IMR-90 (cell line): ENCODE results near the gene NOTCH2. TPM values are rescaled to one million over a fixed set of nuclear protein-coding genes. Genes with fewer than 3 reads are reported as not detected.

Source experiments
- ATAC-seq: fragments of 200-7000 bp; cut with Tn5 transposase; 2 replicates; pipeline ENCODE4 v1.9.1; 2020; ENCODE audit warnings: low read depth, mild to moderate bottlenecking, moderate library complexity
- BruUV-seq: library from RNA; stranded (reverse); fragments of 400-500 nt; replicated peaks from 2 replicates; lab custom pipeline; 2021; lab: Mats Ljungman, UMichigan
- CTCF ChIA-PET: fragments of 300-600 bp; formaldehyde crosslinking; extraction: SDS; loops from one replicate; lab custom pipeline; 2021; ENCODE audit warnings: antibody characterized with exemption; lab: Yijun Ruan, JAX
- POLR2A ChIA-PET: fragments of 300-600 bp; sonication (Branson Sonifier 250); formaldehyde crosslinking; loops from one replicate; lab custom pipeline; 2022; ENCODE audit warnings: antibody characterized with exemption; ENCODE audit not compliant: unreplicated experiment; lab: Charles Lee
- DNase-seq: peaks from one replicate; pipeline ENCODE4 v3.0.0; 2013
- H2AFZ ChIP-seq: replicated peaks from 2 replicates; pipeline ENCODE3; 2013; ENCODE audit warnings: low read length, mild to moderate bottlenecking; ENCODE audit not compliant: poor library complexity
- H2AK5ac ChIP-seq: 2 replicates; pipeline ENCODE4 v1.6.1; 2013; ENCODE audit warnings: low read depth, low read length, inconsistent platforms
- H2AK9ac ChIP-seq: replicated peaks from 2 replicates; pipeline ENCODE3; 2013; ENCODE audit warnings: mild to moderate bottlenecking, low read depth, low read length, moderate library complexity; ENCODE audit not compliant: poor library complexity
- H2BK120ac ChIP-seq: 2 replicates; pipeline ENCODE4 v1.6.1; 2013; ENCODE audit warnings: low read depth, low read length, inconsistent platforms
- H2BK15ac ChIP-seq: 3 replicates; pipeline ENCODE4 v1.6.1; 2013; ENCODE audit warnings: low read depth, low read length, inconsistent platforms
- H2BK20ac ChIP-seq: 2 replicates; pipeline ENCODE4 v1.6.1; 2013; ENCODE audit warnings: low read depth, mild to moderate bottlenecking, inconsistent platforms, low read length, moderate library complexity
- H2BK5ac ChIP-seq: 2 replicates; pipeline ENCODE4 v1.6.1; 2013; ENCODE audit warnings: mild to moderate bottlenecking, low read depth, low read length, inconsistent platforms; ENCODE audit not compliant: poor library complexity, severe bottlenecking
- H3K14ac ChIP-seq: replicated peaks from 2 replicates; pipeline ENCODE4 v1.6.1; 2013; ENCODE audit warnings: low read depth, low read length, inconsistent platforms
- H3K18ac ChIP-seq: 2 replicates; pipeline ENCODE4 v1.6.1; 2013; ENCODE audit warnings: low read depth, low read length, control low read depth
- H3K23ac ChIP-seq: 2 replicates; pipeline ENCODE4 v1.6.1; 2013; ENCODE audit warnings: low read depth, low read length, inconsistent platforms
- H3K27ac ChIP-seq: 2 replicates; pipeline ENCODE4 v1.5.1; 2013; ENCODE audit warnings: mild to moderate bottlenecking, control low read depth, low read length; ENCODE audit not compliant: insufficient read depth
- H3K27me3 ChIP-seq: 2 replicates; pipeline ENCODE4 v1.6.1; 2013; ENCODE audit warnings: low read length; ENCODE audit not compliant: control insufficient read depth, insufficient read depth
- H3K36me3 ChIP-seq: 2 replicates; pipeline ENCODE4 v1.6.1; 2013; ENCODE audit warnings: low read length, mixed read lengths; ENCODE audit not compliant: control insufficient read depth, insufficient read depth
- H3K4ac ChIP-seq: 2 replicates; pipeline ENCODE4 v1.6.1; 2013; ENCODE audit warnings: low read depth, low read length, inconsistent platforms
- H3K4me1 ChIP-seq: 2 replicates; pipeline ENCODE4 v1.6.1; 2013; ENCODE audit warnings: low read length, mixed read lengths; ENCODE audit not compliant: control insufficient read depth, insufficient read depth
- H3K4me2 ChIP-seq: 2 replicates; pipeline ENCODE4 v1.6.1; 2013; ENCODE audit warnings: low read depth, mild to moderate bottlenecking, control low read depth, low read length, moderate library complexity
- H3K4me3 ChIP-seq: 2 replicates; pipeline ENCODE4 v1.5.1; 2013; ENCODE audit warnings: low read depth, mild to moderate bottlenecking, control low read depth, low read length, moderate library complexity; ENCODE audit not compliant: insufficient read depth
- H3K56ac ChIP-seq: 2 replicates; pipeline ENCODE4 v1.6.1; 2013; ENCODE audit warnings: low read length, inconsistent platforms; ENCODE audit not compliant: insufficient read depth; ENCODE audit errors: extremely low read depth
- H3K79me1 ChIP-seq, 2 experiments: 2 replicates each; pipeline ENCODE4 v1.6.1; 2013; ENCODE audit warnings: low read length in 2 of 2, inconsistent platforms in 1 of 2, low read depth in 1 of 2
- H3K9ac ChIP-seq: 2 replicates; pipeline ENCODE4 v1.6.1; 2013; ENCODE audit warnings: low read depth, low read length, control low read depth
- H3K9me1 ChIP-seq: 2 replicates; pipeline ENCODE4 v1.6.1; 2013; ENCODE audit warnings: low read length, inconsistent platforms; ENCODE audit not compliant: insufficient read depth
- H3K9me3 ChIP-seq: 2 replicates; pipeline ENCODE4 v1.6.1; 2013; ENCODE audit warnings: low read length; ENCODE audit not compliant: control insufficient read depth, insufficient read depth
- H4K20me1 ChIP-seq: 2 replicates; pipeline ENCODE4 v1.6.1; 2013; ENCODE audit warnings: low read length, inconsistent platforms; ENCODE audit not compliant: insufficient read depth
- H4K5ac ChIP-seq: 2 replicates; pipeline ENCODE4 v1.6.1; 2013; ENCODE audit warnings: mild to moderate bottlenecking, low read depth, low read length, control low read depth
- H4K8ac ChIP-seq, 2 experiments: 2 replicates each; pipeline ENCODE4 v1.6.1; 2013; ENCODE audit warnings: low read depth in 2 of 2, low read length in 2 of 2, control low read depth in 1 of 2, inconsistent platforms in 1 of 2
- H4K91ac ChIP-seq: 2 replicates; pipeline ENCODE4 v1.6.1; 2013; ENCODE audit warnings: low read depth, low read length, inconsistent platforms; ENCODE audit not compliant: insufficient read depth
- CHD1 ChIP-seq: IDR thresholded peaks from 2 replicates; pipeline ENCODE4 v1.6.1; 2012; ENCODE audit warnings: low read depth, low read length, improper control_type of control experiment
- RFX5 ChIP-seq: IDR thresholded peaks from 2 replicates; pipeline ENCODE4 v1.8.0; 2012; ENCODE audit warnings: low read depth, mild to moderate bottlenecking, low read length, moderate library complexity
- SMC3 ChIP-seq: fragments of 150-350 bp; IDR thresholded peaks from 2 replicates; pipeline ENCODE4 v1.6.1; 2016; ENCODE audit warnings: low read depth, mild to moderate bottlenecking, antibody characterized with exemption, low read length, moderate library complexity
- WGBS, 2 experiments: methylation state at CpG; one replicate each; pipeline versions ENCODE4 v1.1.5 to v1.1.7; 2013; ENCODE audit warnings: missing lambda C conversion rate in 2 of 2; ENCODE audit not compliant: insufficient read length in 1 of 2; ENCODE audit errors: extremely low coverage in 2 of 2; 5-methylcytosine and 5-hydroxymethylcytosine counted together
- dilution Hi-C: fragments of 300-500 bp; cut with HindIII; formaldehyde crosslinking; loops from one replicate; pipeline ENCODE4 v1.14.3; 2018; ENCODE audit warnings: low sequenced_read_pairs; ENCODE audit not compliant: unreplicated experiment
- in situ Hi-C: fragments of 300-500 bp; cut with MboI; formaldehyde crosslinking; loops from 3 replicates; pipeline ENCODE4 v1.14.3; 2019; ENCODE audit warnings: low sequenced_read_pairs, inconsistent platforms, mixed read lengths
- intact Hi-C: fragments of 100-400 bp; cut with micrococcal nuclease; formaldehyde crosslinking; loops from 2 replicates; pipeline ENCODE4 v1.10.0; 2022
- polyA plus RNA-seq, 3 experiments: library from polyadenylated mRNA; depleted of rRNA; stranded (reverse); fragments of >200 nt; gene quantifications; 2 replicates each; pipeline ENCODE4 v1.2.3, GENCODE V29; 2012; ENCODE audit warnings: low replicate concordance in 1 of 3
- total RNA-seq: library from RNA; depleted of rRNA; stranded (reverse); fragments of >200 nt; gene quantifications from 2 replicates; pipeline ENCODE4 v1.2.3, GENCODE V29; 2012

NOTCH2 gene
- total and polyA plus RNA-seq, 2 of the 4 experiments (the other 2 are of a cell fraction): 40.4 to 131 TPM

- peak overlapping the region; percentile 49; the same call in 1 of the 2 replicates for H3K27ac ChIP-seq
- no peak overlapping the region for H2BK20ac ChIP-seq
- in situ Hi-C loops (no loop called here), dilution Hi-C loops (no loop called here), intact Hi-C loops (no loop called here)
- no peak overlapping the region for H4K8ac ChIP-seq
- POLR2A ChIA-PET: no interaction called here
- H3K4me3 ChIP-seq: no peak overlapping the region
- H3K36me3 ChIP-seq: peaks cover 60% of the 10 kb centered on the region
- H3K79me1 ChIP-seq: peaks cover 0 to 14% of the 10 kb centered on the region in 2 experiments; a peak in 2 of 4 replicates
- DNase-seq (no peak), ATAC-seq (no peak)
- H2BK5ac ChIP-seq: peak overlapping the region; percentile 18
- no TSS peak for BruUV-seq
- no CpG with 5 or more reads among the region's 5 CpGs for WGBS, 2 experiments
- no peaks in the 10 kb centered on the region for H3K9me3 ChIP-seq
- no peak for TF ChIP-seq CHD1
- TF ChIP-seq RFX5: no peak
- TF ChIP-seq SMC3: no peak
- no peak overlapping the region for H2BK120ac ChIP-seq
- no peaks in the 10 kb centered on the region for H4K20me1 ChIP-seq
- no peak overlapping the region for H2AK9ac ChIP-seq
- CTCF ChIA-PET: no interaction called here
- peak overlapping the region; percentile 20; the same call in 1 of the 2 replicates for H3K4ac ChIP-seq
- no peak overlapping the region for H3K14ac ChIP-seq
- no peak overlapping the region for H4K91ac ChIP-seq
- no peak overlapping the region for H2AFZ ChIP-seq
- H3K4me1 ChIP-seq: no peaks in the 10 kb centered on the region
- no peak overlapping the region for H2BK15ac ChIP-seq
- H3K23ac ChIP-seq: no peak overlapping the region
- no peak overlapping the region for H3K9ac ChIP-seq
- H3K4me2 ChIP-seq: no peak overlapping the region
- H3K56ac ChIP-seq: no peak overlapping the region
- no peaks in the 10 kb centered on the region for H3K27me3 ChIP-seq
- H3K9me1 ChIP-seq: peaks cover 13% of the 10 kb centered on the region; the same call in 1 of the 2 replicates
- H2AK5ac ChIP-seq: no peak overlapping the region
- peak overlapping the region; percentile 86 for H4K5ac ChIP-seq
- no peak overlapping the region for H3K18ac ChIP-seq
These were observed 152.0 kb downstream of the NOTCH2 start for GRCh38 chr1:119917304-119918055.
